ENCODE data around the gene VAV2. TPM values are rescaled to one million over a fixed set of nuclear protein-coding genes. Genes with fewer than 3 reads are reported as not detected.

VAV2 gene
- total and polyA plus RNA-seq, 4 donors: 4.9 to 26.4 (median 17.0) TPM

DNA sequence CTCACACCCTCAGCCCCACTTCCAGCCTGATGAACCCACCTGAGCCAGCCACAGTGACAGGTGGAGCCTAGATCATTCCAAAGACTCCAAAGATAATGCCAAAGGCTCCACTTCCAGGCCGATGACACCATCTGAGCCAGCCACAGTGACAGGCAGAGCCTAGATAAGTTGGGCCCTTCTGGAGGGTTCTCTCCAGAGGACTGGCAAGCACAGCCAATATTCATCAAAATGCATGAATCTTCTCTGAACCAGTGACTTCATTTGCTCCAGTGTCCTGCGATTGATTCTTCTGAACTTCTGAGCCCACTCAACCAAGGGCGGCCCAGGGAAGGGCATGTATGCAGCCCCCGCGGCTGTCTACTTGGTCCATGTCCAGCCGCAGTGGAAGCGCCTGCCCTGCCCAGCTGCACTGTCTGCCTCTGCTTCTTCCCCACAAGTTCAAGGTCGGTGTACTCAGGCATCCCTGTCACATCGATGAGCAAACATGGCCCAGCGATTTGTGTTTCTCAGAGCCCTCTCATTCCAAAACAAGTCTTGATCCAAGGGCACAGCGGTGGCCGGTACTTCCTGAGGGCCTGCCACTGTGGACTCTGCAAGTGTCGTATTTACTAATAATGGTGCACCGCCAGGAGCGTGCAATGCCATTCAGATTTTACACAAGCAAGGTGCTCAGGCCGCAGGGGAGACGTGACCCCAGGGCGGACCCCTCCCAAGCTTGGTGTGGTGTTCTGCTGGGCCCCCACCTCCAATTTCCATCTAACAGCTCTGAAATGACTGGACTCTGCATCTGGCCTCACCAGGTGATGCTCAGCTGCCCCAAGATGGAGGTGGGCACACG is 107.0 kb downstream of the VAV2 start (continued):
- TF ChIP-seq, protein P1, sequence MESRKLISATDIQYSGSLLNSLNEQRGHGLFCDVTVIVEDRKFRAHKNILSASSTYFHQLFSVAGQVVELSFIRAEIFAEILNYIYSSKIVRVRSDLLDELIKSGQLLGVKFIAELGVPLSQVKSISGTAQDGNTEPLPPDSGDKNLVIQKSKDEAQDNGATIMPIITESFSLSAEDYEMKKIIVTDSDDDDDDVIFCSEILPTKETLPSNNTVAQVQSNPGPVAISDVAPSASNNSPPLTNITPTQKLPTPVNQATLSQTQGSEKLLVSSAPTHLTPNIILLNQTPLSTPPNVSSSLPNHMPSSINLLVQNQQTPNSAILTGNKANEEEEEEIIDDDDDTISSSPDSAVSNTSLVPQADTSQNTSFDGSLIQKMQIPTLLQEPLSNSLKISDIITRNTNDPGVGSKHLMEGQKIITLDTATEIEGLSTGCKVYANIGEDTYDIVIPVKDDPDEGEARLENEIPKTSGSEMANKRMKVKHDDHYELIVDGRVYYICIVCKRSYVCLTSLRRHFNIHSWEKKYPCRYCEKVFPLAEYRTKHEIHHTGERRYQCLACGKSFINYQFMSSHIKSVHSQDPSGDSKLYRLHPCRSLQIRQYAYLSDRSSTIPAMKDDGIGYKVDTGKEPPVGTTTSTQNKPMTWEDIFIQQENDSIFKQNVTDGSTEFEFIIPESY (IDR thresholded peaks at IDR 0.05): peak; percentile 44

DNA sequence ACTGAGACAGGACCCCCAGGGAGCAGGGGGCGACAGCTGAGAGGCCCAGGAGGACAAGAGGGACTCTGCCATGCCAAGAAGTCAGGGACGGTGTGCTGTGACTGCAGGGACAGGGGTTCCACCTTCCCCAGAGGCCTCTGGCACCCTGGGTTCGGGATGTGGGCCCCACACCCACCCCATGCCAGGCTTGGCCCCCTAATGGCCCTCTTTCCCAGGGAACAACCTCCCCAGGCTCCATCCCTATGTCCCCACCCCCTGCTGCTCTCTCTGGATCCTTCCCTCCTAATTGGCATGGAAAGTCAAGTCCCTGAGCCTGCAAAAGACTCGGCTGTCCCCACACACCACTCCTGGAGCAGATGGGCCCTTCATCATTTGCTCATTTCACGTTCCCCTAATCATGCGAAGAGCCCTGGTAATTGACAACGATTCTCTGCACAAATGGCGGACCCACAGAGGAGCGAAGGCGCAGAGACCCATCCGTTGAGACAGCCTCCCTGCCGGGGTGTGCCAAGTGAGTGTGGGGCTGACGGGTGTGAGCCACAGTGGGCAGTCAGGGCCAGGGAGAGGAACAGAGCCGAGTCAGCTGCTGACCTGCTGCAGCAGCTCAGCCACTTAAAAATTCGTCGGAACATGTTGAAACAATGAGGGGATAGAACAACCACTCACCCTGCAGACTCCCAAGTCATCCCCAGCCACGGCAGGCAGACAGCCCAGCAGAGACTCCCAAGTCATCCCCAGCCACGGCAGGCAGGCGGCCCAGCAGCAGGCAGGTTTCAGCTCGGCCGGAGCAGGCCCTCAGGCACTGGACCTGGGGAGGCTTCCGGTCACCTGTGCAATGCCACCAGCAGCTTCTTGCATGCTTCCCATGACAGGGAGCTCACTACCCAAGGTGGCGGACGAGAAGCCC is 109.0 kb downstream of the VAV2 start:
- TF ChIP-seq YY1 (IDR thresholded peaks at IDR 0.05) (no peak), TAF1 (conservative IDR thresholded peaks at IDR 0.05) (no peak)
- no peak for DNase-seq (ENCODE audit: low spot score)
- Histone ChIP-seq H3K36me3 (ENCODE audit: control insufficient read depth in 4 of 4, insufficient read depth in 3 of 4, low read depth in 1 of 4, low read length in 3 of 4) (no peaks in the 10 kb centered on the region), H3K27ac (ENCODE audit: low read depth in 1 of 2, low read length in 2 of 2) (peak overlapping the region; percentile 84 to 99), H3K27me3 (ENCODE audit: control insufficient read depth in 4 of 4, insufficient read depth in 4 of 4, low read length in 3 of 4) (no peaks in the 10 kb centered on the region), H3K4me1 (ENCODE audit: control insufficient read depth in 4 of 4, insufficient read depth in 4 of 4, low read length in 3 of 4) (peaks cover 52 to 98% (median 82%) of the 10 kb centered on the region in 4 donors), H3K4me3 (ENCODE audit: low read depth in 1 of 3, low read length in 3 of 3) (peak overlapping the region in 1 of 3 donors; percentile 43), H3K9me3 (ENCODE audit: control insufficient read depth in 4 of 4, low read length in 3 of 4) (no peaks in the 10 kb centered on the region), H3K9ac (ENCODE audit: low read depth in 1 of 2, low read length in 2 of 2) (peak overlapping the region; percentile 51 to 85)
- 77% methylated on average over 24 of the region's 24 CpGs for WGBS

DNA sequence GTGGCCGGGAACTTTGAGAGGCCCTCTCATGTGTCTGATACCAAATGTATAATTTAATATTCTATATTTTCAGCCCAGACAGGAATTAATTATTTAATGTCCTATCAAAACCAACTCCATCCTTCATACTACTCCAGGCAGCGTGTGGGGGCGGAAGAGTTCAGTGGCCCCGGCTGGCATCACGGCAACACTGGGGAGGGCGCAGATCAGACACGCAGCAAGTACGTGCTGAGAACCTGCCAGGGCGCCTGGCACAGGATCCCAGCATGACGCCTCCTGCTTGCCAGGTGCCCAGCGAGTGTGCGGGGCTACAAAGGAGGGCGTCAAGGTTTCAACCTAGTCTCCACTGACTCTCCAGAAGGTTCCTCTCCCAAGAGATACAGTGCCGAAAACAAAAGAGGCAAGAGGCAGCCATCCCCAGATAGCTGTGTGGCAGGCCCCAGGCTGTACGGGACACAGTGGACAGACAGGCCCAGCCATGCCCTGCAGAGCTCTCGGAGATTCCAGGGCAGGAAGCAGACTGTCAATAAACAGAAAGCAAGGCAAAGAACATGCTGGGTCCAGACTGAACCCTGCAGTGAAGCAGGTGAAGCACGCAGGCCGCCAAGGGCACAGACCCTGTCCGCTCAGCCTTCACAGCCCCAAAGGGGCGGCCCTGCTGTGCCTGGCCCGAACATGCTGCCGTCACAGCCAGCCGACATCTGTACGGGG is 110.3 kb downstream of the VAV2 start:
- H3K4me1 ChIP-seq (ENCODE audit: control insufficient read depth in 4 of 4, insufficient read depth in 4 of 4, low read length in 3 of 4): peaks cover 51 to 98% (median 82%) of the 10 kb centered on the region in 4 donors
- no peaks in the 10 kb centered on the region for H3K27me3 ChIP-seq (ENCODE audit: control insufficient read depth in 4 of 4, insufficient read depth in 4 of 4, low read length in 3 of 4)

More for the DNA sequence above, 110.3 kb downstream of the VAV2 start:
- DNase-seq (ENCODE audit: low spot score): no peak
- TF ChIP-seq, protein P2, sequence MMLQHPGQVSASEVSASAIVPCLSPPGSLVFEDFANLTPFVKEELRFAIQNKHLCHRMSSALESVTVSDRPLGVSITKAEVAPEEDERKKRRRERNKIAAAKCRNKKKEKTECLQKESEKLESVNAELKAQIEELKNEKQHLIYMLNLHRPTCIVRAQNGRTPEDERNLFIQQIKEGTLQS (IDR thresholded peaks at IDR 0.05): no peak
- TF ChIP-seq, protein P3, sequence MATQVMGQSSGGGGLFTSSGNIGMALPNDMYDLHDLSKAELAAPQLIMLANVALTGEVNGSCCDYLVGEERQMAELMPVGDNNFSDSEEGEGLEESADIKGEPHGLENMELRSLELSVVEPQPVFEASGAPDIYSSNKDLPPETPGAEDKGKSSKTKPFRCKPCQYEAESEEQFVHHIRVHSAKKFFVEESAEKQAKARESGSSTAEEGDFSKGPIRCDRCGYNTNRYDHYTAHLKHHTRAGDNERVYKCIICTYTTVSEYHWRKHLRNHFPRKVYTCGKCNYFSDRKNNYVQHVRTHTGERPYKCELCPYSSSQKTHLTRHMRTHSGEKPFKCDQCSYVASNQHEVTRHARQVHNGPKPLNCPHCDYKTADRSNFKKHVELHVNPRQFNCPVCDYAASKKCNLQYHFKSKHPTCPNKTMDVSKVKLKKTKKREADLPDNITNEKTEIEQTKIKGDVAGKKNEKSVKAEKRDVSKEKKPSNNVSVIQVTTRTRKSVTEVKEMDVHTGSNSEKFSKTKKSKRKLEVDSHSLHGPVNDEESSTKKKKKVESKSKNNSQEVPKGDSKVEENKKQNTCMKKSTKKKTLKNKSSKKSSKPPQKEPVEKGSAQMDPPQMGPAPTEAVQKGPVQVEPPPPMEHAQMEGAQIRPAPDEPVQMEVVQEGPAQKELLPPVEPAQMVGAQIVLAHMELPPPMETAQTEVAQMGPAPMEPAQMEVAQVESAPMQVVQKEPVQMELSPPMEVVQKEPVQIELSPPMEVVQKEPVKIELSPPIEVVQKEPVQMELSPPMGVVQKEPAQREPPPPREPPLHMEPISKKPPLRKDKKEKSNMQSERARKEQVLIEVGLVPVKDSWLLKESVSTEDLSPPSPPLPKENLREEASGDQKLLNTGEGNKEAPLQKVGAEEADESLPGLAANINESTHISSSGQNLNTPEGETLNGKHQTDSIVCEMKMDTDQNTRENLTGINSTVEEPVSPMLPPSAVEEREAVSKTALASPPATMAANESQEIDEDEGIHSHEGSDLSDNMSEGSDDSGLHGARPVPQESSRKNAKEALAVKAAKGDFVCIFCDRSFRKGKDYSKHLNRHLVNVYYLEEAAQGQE (IDR thresholded peaks at IDR 0.05): peak; percentile 29
- TF ChIP-seq YY1 (IDR thresholded peaks at IDR 0.05) (peak; percentile 76), HNF4A (conservative IDR thresholded peaks at IDR 0.05) (peak; percentile 60 to 75), RXRA (IDR thresholded peaks at IDR 0.05) (peak; percentile 96 to 97), EGR1 (IDR thresholded peaks at IDR 0.05; ENCODE audit: low read depth in 2 of 2) (peak; percentile 97 to 99), NR2F2 (IDR thresholded peaks at IDR 0.05) (peak; percentile 8), TAF1 (conservative IDR thresholded peaks at IDR 0.05) (no peak), SP1 (IDR thresholded peaks at IDR 0.05) (peak; percentile 88), JUND (IDR thresholded peaks at IDR 0.05) (peak; percentile 32 to 70), RAD21 (IDR thresholded peaks at IDR 0.05) (peak; percentile 33 to 47)
- TF ChIP-seq, protein P4, sequence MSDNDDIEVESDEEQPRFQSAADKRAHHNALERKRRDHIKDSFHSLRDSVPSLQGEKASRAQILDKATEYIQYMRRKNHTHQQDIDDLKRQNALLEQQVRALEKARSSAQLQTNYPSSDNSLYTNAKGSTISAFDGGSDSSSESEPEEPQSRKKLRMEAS (IDR thresholded peaks at IDR 0.05): peak; percentile 45
- TF ChIP-seq, protein P1 (IDR thresholded peaks at IDR 0.05): no peak
- Histone ChIP-seq H3K27ac (ENCODE audit: low read depth in 1 of 2, low read length in 2 of 2) (peak overlapping the region; percentile 84 to 99), H3K9ac (ENCODE audit: low read depth in 1 of 2, low read length in 2 of 2) (peak overlapping the region; percentile 52 to 85), H3K4me3 (ENCODE audit: low read depth in 1 of 3, low read length in 3 of 3) (no peak overlapping the region), H3K36me3 (ENCODE audit: control insufficient read depth in 4 of 4, insufficient read depth in 3 of 4, low read depth in 1 of 4, low read length in 3 of 4) (no peaks in the 10 kb centered on the region), H3K9me3 (ENCODE audit: control insufficient read depth in 4 of 4, low read length in 3 of 4) (no peaks in the 10 kb centered on the region)
- WGBS: 40% methylated on average over 24 of the region's 24 CpGs
